ENCODE measurements around the gene LGR6. TPM values are rescaled to one million over a fixed set of nuclear protein-coding genes. Genes with fewer than 3 reads are reported as not detected.

Gene LGR6
- polyA plus RNA-seq, 1 donor from 2014 or later: not detected

- Histone ChIP-seq H3K27me3 (ENCODE audit: insufficient read depth, low read depth, low read length) (no peaks in the 10 kb centered on the region), H3K9me2 (ENCODE audit: insufficient read depth, low read length) (no peaks in the 10 kb centered on the region), H4K20me1 (ENCODE audit: insufficient read depth) (no peaks in the 10 kb centered on the region), H3K79me2 (replicated peaks; ENCODE audit: insufficient read depth, low read length) (no peaks in the 10 kb centered on the region), H2AFZ (ENCODE audit: low read depth, low read length) (no peak overlapping the region), H3F3A (ENCODE audit: insufficient read depth, low read length, poor library complexity, severe bottlenecking) (no peaks in the 10 kb centered on the region), H3K36me3 (ENCODE audit: insufficient read depth, low read length) (no peaks in the 10 kb centered on the region), H3K27ac (ENCODE audit: low read length) (no peak overlapping the region), H3K9me3 (ENCODE audit: low read length) (no peaks in the 10 kb centered on the region), H3K4me2 (ENCODE audit: low read length) (no peak overlapping the region), H3K9ac (ENCODE audit: low read length) (no peak overlapping the region), H3K4me3 (ENCODE audit: low read length) (no peak overlapping the region)
- TF ChIP-seq EZH2 (IDR thresholded peaks at IDR 0.05; ENCODE audit: borderline replicate concordance, insufficient read depth, low read length, poor library complexity, severe bottlenecking): no peak
- no peak for TF ChIP-seq CTCF (IDR thresholded peaks at IDR 0.05; ENCODE audit: poor library complexity, severe bottlenecking)
- TF ChIP-seq SMC3 (conservative IDR thresholded peaks at IDR 0.05; ENCODE audit: poor library complexity): no peak
- TF ChIP-seq POLR2AphosphoS5 (IDR thresholded peaks at IDR 0.05): no peak
- TF ChIP-seq TAF1 (IDR thresholded peaks at IDR 0.05; ENCODE audit: low read depth): no peak
- TF ChIP-seq EP300 (conservative IDR thresholded peaks at IDR 0.05; ENCODE audit: poor library complexity, severe bottlenecking): no peak
- no peak for TF ChIP-seq RAD21 (conservative IDR thresholded peaks at IDR 0.05)
- TF ChIP-seq REST (IDR thresholded peaks at IDR 0.05; ENCODE audit: borderline replicate concordance): no peak
- TF ChIP-seq MXI1 (conservative IDR thresholded peaks at IDR 0.05; ENCODE audit: poor library complexity, severe bottlenecking): no peak
Observed at GRCh38 chr1:202176949-202177927, 16.4 kb upstream of the LGR6 start.

- H3K79me2 ChIP-seq (replicated peaks; ENCODE audit: insufficient read depth, low read length): no peaks in the 10 kb centered on the region
- H3F3A ChIP-seq (ENCODE audit: insufficient read depth, low read length, poor library complexity, severe bottlenecking): no peaks in the 10 kb centered on the region
- no peak overlapping the region for H3K4me3 ChIP-seq (ENCODE audit: low read length)
- H4K20me1 ChIP-seq (ENCODE audit: insufficient read depth): no peaks in the 10 kb centered on the region
- no peak overlapping the region for H3K27ac ChIP-seq (ENCODE audit: low read length)
- no peak overlapping the region for H3K4me2 ChIP-seq (ENCODE audit: low read length)
- no peaks in the 10 kb centered on the region for H3K27me3 ChIP-seq (ENCODE audit: insufficient read depth, low read depth, low read length)
- H3K36me3 ChIP-seq (ENCODE audit: insufficient read depth, low read length): no peaks in the 10 kb centered on the region
- no peak for TF ChIP-seq RAD21 (conservative IDR thresholded peaks at IDR 0.05)
- TF ChIP-seq TAF1 (IDR thresholded peaks at IDR 0.05; ENCODE audit: low read depth): no peak
- TF ChIP-seq POLR2AphosphoS5 (IDR thresholded peaks at IDR 0.05): no peak
- TF ChIP-seq EZH2 (IDR thresholded peaks at IDR 0.05; ENCODE audit: borderline replicate concordance, insufficient read depth, low read length, poor library complexity, severe bottlenecking): no peak
- TF ChIP-seq REST (IDR thresholded peaks at IDR 0.05; ENCODE audit: borderline replicate concordance): no peak
- TF ChIP-seq SMC3 (conservative IDR thresholded peaks at IDR 0.05; ENCODE audit: poor library complexity): no peak
- no peak for TF ChIP-seq CTCF (IDR thresholded peaks at IDR 0.05; ENCODE audit: poor library complexity, severe bottlenecking)
- no peak for TF ChIP-seq MXI1 (conservative IDR thresholded peaks at IDR 0.05; ENCODE audit: poor library complexity, severe bottlenecking)
- TF ChIP-seq EP300 (conservative IDR thresholded peaks at IDR 0.05; ENCODE audit: poor library complexity, severe bottlenecking): no peak
- H2AFZ ChIP-seq (ENCODE audit: low read depth, low read length): no peak overlapping the region
- no peaks in the 10 kb centered on the region for H3K9me2 ChIP-seq (ENCODE audit: insufficient read depth, low read length)
- no peak overlapping the region for H3K9ac ChIP-seq (ENCODE audit: low read length)
- H3K9me3 ChIP-seq (ENCODE audit: low read length): no peaks in the 10 kb centered on the region
Observed at GRCh38 chr1:202179828-202180750, 13.5 kb upstream of the LGR6 start.
